ENCODE results near the gene PTGS1.
"Not testable (repeated sequence)": the region's sequence is repeated elsewhere in the genome, so short reads cannot be mapped to it uniquely, and the experiment has no call there.

- TF ChIP-seq CTCF (IDR thresholded peaks at IDR 0.05); EZH2 (IDR thresholded peaks at IDR 0.05; ENCODE audit: borderline replicate concordance, insufficient read depth, low read depth, low read length, poor library complexity, severe bottlenecking): not testable (repeated sequence)
These were observed 40.4 kb upstream of the PTGS1 start for GRCh38 chr9:122330466-122330865.
